Calu3 (cell line): ENCODE results near the gene SMARCD3. TPM values are rescaled to one million over a fixed set of nuclear protein-coding genes. Genes with fewer than 3 reads are reported as not detected.

Experiments used
- BruUV-seq: library from RNA; stranded (reverse); fragments of 400-500 nt; replicated peaks from 2 replicates; lab custom pipeline; 2021; lab: Mats Ljungman, UMichigan
- CTCF ChIA-PET: fragments of 300-600 bp; sonication (Branson Sonifier 250); formaldehyde crosslinking; loops from one replicate; lab custom pipeline; 2022; ENCODE audit warnings: antibody characterized with exemption; lab: Charles Lee
- DNase-seq: peaks from one replicate; pipeline ENCODE4 v3.0.0; 2022
- H3K27ac Mint-ChIP-seq: one replicate; pipeline ENCODE4 v1.8.0; 2022; ENCODE audit warnings: mixed read lengths; ENCODE audit not compliant: unreplicated experiment
- H3K27me3 Mint-ChIP-seq: one replicate; pipeline ENCODE4 v1.8.0; 2022; ENCODE audit warnings: mixed read lengths; ENCODE audit not compliant: unreplicated experiment
- H3K36me3 Mint-ChIP-seq: one replicate; pipeline ENCODE4 v1.8.0; 2022; ENCODE audit warnings: mild to moderate bottlenecking, moderate library complexity, mixed read lengths; ENCODE audit not compliant: insufficient read depth, unreplicated experiment
- H3K4me1 Mint-ChIP-seq: one replicate; pipeline ENCODE4 v1.8.0; 2022; ENCODE audit warnings: mild to moderate bottlenecking, low read depth, mixed read lengths; ENCODE audit not compliant: unreplicated experiment
- H3K4me3 Mint-ChIP-seq: one replicate; pipeline ENCODE4 v1.8.0; 2022; ENCODE audit warnings: mild to moderate bottlenecking, low read depth, moderate library complexity, mixed read lengths; ENCODE audit not compliant: unreplicated experiment
- H3K9me3 Mint-ChIP-seq: one replicate; pipeline ENCODE4 v1.8.0; 2022; ENCODE audit warnings: low read depth, mixed read lengths; ENCODE audit not compliant: unreplicated experiment
- CTCF ChIP-seq: fragments of 200-600 bp; IDR thresholded peaks from one replicate; pipeline ENCODE4 v1.8.0; 2022; ENCODE audit warnings: antibody characterized with exemption; ENCODE audit not compliant: unreplicated experiment
- intact Hi-C: fragments of 100-400 bp; cut with micrococcal nuclease; formaldehyde crosslinking; loops from one replicate; pipeline ENCODE4 v1.10.0; 2022; ENCODE audit not compliant: unreplicated experiment
- total RNA-seq: library from RNA; stranded (reverse); gene quantifications from 2 replicates; pipeline ENCODE4 v1.2.3, GENCODE V29; 2022

Gene SMARCD3
- total RNA-seq, 1 experiment from 2014 or later, result 2.3 TPM

DNA sequence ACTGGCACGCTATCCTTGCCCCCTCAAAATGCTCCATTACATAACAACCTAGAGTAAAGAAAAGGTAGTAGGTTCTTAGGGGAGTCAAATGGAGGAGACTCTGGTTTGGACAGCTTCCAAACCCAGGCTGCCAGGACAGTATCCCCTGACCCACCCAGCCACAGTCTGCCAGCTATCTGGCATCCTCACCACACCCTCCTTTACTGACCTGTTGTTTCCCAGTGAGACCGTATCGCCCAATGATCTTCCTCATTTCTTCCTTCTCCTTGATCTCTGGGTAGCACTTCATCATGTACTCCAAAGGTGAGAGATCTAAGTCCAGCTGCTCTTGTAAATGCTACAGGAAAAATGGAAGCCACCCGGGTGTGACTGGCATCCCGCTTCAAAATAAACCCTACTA is 33.1 kb downstream of the SMARCD3 start:
- intact Hi-C loops, result no loop called here
- no peaks in the 10 kb centered on the region for H3K27me3 Mint-ChIP-seq
- CTCF ChIA-PET, result interaction anchor here (0.6 kb wide), 1 partner anchor 142 kb away, joined by 3 read pairs; no protein-coding TSS in a partner anchor
- DNase-seq, result no peak
- H3K27ac Mint-ChIP-seq, result no peak overlapping the region
- BruUV-seq, result no TSS peak
- H3K9me3 Mint-ChIP-seq, result no peaks in the 10 kb centered on the region
- no peak overlapping the region for H3K4me3 Mint-ChIP-seq
- H3K36me3 Mint-ChIP-seq, result peaks cover 37% of the 10 kb centered on the region
- no peak for TF ChIP-seq CTCF
- no peaks in the 10 kb centered on the region for H3K4me1 Mint-ChIP-seq

DNA sequence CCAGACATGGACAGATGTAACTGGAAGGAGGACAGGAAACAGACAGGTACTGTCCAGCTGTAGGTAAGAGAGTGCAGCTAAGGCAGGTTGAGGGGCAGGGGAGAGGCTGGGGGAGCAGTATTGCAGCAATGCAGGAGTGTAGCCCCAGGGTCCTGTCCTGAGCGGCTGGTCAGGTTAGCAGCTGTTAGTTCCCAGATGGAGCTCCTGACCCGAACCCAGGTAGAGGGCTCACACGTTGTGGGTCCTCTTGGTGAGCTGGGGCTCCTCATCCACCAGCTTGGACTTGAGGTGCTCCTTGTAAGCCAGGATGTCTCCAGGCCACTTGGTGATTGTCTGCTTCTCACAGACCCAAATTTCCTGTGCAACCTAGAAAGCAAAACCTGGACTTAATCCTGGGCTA is 34.7 kb downstream of the SMARCD3 start:
- H3K36me3 Mint-ChIP-seq, result peaks cover 25% of the 10 kb centered on the region
- TF ChIP-seq CTCF, result no peak
- no peak overlapping the region for H3K27ac Mint-ChIP-seq
- no peak overlapping the region for H3K4me3 Mint-ChIP-seq
- no peaks in the 10 kb centered on the region for H3K4me1 Mint-ChIP-seq
- H3K27me3 Mint-ChIP-seq, result no peaks in the 10 kb centered on the region
- no peak for DNase-seq
- BruUV-seq, result no TSS peak
- H3K9me3 Mint-ChIP-seq, result no peaks in the 10 kb centered on the region
- intact Hi-C loops, result no loop called here
- CTCF ChIA-PET, result no interaction called here

GRCh38 chr7:151212626-151213025 is 35.9 kb downstream of the SMARCD3 start:
- BruUV-seq, result no TSS peak
- no peak for TF ChIP-seq CTCF
- H3K36me3 Mint-ChIP-seq, result peaks cover 16% of the 10 kb centered on the region
- no peaks in the 10 kb centered on the region for H3K27me3 Mint-ChIP-seq
- no peak for DNase-seq
- no peak overlapping the region for H3K4me3 Mint-ChIP-seq
- intact Hi-C loops, result no loop called here
- H3K27ac Mint-ChIP-seq, result no peak overlapping the region
- CTCF ChIA-PET, result no interaction called here
- H3K4me1 Mint-ChIP-seq, result no peaks in the 10 kb centered on the region
- no peaks in the 10 kb centered on the region for H3K9me3 Mint-ChIP-seq

- no TSS peak for BruUV-seq
Observed at GRCh38 chr7:151211155-151211772, 37.2 kb downstream of the SMARCD3 start.

More at GRCh38 chr7:151211155-151211772, 37.2 kb downstream of the SMARCD3 start:
- Mint-ChIP-seq H3K27me3 (no peaks in the 10 kb centered on the region), H3K4me1 (no peaks in the 10 kb centered on the region), H3K27ac (no peak overlapping the region), H3K36me3 (peaks cover 16% of the 10 kb centered on the region), H3K9me3 (no peaks in the 10 kb centered on the region), H3K4me3 (no peak overlapping the region)
- TF ChIP-seq CTCF, result no peak
- no peak for DNase-seq
- CTCF ChIA-PET, result no interaction called here
- intact Hi-C loops, result no loop called here
